Measurements from ENCODE around the gene GDF10.

The GDF10 gene, protein sequence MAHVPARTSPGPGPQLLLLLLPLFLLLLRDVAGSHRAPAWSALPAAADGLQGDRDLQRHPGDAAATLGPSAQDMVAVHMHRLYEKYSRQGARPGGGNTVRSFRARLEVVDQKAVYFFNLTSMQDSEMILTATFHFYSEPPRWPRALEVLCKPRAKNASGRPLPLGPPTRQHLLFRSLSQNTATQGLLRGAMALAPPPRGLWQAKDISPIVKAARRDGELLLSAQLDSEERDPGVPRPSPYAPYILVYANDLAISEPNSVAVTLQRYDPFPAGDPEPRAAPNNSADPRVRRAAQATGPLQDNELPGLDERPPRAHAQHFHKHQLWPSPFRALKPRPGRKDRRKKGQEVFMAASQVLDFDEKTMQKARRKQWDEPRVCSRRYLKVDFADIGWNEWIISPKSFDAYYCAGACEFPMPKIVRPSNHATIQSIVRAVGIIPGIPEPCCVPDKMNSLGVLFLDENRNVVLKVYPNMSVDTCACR

DNA sequence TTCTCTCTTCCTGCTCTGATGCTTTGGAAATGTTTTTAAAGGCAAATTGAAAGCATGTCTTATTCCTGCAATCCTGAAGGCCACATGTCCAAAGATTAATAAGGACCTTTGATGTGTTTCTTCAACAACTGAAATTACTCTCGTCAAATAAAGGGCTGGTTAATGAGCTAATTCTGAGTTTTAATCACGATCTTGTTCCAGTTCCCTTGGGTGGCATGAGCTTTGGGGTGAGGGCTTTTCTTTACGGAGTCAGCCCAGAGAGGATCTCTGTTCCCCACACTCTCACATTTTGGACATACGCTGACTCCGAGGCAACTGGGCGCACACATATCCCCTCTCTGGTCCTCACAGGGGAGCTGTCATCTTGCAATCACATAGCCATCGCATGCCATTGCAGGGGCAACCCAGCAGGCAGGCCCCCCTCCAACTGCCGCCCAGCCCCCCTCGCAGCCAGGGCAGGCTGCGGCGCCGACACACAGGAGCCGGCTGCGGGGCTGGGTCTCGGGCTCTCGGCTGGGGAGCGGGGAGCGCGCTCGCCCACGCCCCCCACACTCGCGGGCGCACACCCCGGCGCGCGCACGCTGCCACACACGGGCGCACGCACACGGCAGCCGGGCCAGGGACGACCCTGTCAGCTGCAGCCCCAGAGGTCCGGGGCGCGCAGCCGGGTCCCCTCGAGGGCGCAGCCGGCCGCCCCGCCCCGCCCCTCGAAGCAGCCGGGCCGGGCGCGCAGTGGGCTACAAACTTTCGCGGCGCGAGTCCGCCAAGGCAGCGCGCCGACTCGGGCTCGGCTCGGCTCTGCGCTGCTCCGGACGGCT is at the start of gene GDF10:
GDF10 (plus strand) TSS at position 587 of the 818 bp plus-strand sequence. CDS start 455 bp downstream, outside the sequence.
- DNase-seq (ENCODE audit: low spot score), result peak; percentile 62

GRCh38 chr10:47252093-47252780 is 47.8 kb upstream of the GDF10 start:
- no peak for DNase-seq (ENCODE audit: low spot score)

- no peak for DNase-seq (ENCODE audit: low spot score)
Observed at GRCh38 chr10:47253030-47253637, 46.9 kb upstream of the GDF10 start.

DNA sequence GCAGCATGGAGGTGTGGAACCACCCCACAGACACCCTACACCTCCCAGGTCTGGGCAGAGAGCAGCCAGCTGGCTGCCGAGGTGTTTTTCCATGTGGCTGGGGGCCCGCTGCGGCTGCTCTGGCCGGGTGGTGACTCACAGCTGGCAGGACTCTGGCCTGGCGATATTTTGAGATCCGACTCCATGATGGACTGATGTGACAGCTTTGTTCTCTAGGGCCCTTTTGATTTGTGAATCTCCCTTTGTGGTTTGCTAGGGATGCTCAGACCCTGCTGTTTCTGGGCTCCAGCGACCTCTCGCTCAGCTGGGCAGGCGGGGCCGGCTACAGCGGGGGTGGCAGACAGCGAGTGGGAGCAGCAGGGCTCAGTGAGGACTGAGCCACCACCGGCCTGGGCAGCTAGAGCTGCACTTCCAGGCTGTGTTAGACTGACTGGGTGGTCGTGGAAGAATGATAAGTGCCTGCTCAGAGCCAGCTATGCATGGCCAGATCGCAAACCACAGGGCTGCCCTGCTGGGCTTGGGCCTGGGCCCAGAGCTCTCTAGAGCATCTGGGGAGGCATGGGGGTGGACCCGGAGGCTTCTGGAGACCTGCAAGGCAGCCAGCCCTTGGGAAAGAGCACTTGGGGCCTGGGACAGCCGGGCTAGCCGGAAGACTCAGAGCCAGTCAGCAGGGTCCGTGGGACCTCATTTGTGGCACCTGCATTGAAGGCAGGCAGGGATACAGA is 46.2 kb upstream of the GDF10 start:
- peak; percentile 40 for DNase-seq (ENCODE audit: low spot score)

DNA sequence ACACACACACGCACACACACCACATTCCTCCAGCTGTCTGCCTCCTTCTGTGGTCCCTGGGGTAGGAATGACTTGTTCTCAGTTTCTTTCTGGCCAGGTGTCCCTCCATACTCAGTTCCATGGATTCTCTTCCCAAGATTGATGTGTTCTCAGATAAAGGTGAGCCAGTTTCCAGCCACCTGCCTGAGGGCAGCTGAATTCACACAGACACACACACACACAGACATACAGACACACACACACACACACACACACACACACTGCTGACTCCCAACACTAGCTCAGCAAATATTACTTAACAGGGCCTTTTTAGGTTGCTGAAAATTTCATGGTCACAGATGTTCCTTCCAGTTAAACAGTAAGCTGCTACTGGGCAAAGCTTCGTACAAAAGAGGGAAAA is 45.4 kb upstream of the GDF10 start:
- DNase-seq (ENCODE audit: low spot score), result peak; percentile 29

DNA sequence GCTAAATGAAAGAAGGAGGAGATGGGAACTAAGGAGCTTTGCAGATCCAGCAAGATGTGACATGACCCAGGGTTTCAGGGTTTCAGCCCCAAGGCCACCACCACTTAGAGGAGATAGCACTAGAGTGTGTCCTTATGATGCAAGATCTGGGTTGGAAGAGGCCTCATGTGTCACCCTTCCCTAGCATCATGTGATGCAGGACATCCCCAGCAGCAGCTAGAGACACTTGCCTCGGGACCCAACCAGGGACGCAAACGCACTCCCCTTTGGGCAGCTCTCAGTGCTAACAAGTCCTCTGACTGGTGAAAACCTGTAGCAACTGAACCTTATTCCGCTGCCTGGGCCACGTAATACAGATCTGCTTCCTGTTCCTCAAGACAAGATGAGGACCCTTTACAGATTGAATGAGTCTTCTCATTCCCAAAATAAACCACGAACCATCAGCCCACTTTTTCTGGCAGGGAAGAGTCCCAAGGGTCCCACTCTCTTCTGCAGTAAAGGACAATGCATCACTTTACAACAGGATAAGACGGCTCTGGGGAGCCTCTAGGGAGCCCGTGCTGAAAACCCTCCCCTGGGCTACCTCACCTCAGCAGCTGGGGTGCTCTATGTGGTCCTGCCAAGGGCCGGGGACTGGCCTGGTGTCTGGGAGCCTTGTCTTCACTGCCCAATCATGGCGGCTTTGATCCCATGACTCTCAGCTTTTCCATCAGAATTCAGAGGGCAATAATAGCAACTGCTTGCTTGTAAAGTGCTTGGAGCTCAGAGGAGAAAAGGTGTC is 44.8 kb upstream of the GDF10 start:
- no peak for DNase-seq (ENCODE audit: low spot score)

DNA sequence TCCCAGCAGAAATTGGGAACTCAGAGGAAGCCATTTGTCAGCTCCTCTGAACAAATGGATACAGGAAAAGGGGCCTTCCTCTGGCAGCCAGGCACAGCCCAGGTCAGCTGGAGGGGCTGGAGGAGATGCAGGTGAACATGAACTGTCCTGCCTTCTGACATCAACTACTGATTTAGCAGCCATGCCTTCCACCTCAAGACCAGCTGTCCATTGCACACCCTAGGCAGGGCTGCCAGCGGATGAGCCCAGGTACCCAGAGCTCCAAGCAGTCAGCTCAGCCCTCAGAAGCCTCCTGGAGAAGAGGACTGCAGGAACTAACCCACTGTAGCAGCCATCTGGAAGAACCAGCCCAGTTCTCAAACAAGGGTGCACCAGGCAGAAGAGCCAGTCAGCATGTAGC is 44.1 kb upstream of the GDF10 start:
- DNase-seq (ENCODE audit: low spot score), result no peak

- DNase-seq (ENCODE audit: low spot score), result no peak
Observed at GRCh38 chr10:47256751-47257336, 43.2 kb upstream of the GDF10 start.

GRCh38 chr10:47257396-47258120 is 42.4 kb upstream of the GDF10 start:
- DNase-seq (ENCODE audit: low spot score), result no peak

- DNase-seq (ENCODE audit: low spot score), result no peak
Observed at GRCh38 chr10:47258921-47259320, 41.1 kb upstream of the GDF10 start.

GRCh38 chr10:47259466-47259865 is 40.5 kb upstream of the GDF10 start:
- no peak for DNase-seq (ENCODE audit: low spot score)

DNA sequence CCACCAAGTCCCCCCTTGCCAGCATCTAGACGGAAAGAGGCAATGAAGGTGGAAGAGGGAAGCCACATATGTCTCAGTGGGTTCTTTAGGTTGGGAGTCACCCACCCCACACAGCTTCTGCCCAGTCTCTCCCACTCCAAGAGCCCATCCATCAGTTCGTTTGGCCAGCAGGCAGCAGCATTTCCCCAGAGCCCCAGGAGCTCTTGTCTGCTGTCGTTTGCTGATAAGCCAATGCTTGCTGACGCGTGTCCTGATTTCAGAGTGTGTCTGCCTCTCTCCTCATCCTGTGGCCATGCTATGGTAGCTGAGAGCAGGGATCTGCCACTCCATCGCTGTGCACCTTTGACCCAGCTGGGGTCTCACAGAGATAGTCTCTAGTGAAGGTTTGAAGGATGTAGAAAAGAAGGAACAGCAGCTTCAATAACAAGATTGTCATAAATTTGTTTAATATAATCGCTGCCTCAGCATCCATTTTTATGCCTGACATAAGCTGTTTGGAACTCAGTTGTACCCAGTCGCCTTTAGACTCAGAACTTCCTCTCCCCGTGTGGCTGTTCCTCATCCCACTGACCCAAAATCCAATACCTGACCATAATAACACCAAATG is 39.4 kb upstream of the GDF10 start:
- DNase-seq (ENCODE audit: low spot score), result peak; percentile 45

DNA sequence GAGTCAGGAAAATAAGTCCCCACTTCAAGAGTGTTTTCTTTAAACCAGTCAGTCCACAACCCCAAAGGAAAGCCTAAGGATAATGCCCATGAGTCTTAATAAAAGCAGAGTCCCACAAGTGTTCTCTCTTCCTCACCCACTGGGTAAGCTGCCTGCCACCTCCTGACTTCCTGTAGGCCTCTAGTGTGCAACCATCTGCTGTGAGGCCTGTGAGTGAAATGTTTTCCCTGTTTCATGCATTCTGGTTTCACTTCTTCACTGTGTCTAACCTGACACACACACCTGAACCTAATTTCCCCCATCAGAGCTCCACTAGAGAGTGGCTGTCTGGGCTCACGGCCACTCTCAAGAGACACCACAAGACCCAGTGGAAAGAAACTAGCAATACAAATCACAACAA is 38.9 kb upstream of the GDF10 start:
- DNase-seq (ENCODE audit: low spot score), result peak; percentile 23

DNA sequence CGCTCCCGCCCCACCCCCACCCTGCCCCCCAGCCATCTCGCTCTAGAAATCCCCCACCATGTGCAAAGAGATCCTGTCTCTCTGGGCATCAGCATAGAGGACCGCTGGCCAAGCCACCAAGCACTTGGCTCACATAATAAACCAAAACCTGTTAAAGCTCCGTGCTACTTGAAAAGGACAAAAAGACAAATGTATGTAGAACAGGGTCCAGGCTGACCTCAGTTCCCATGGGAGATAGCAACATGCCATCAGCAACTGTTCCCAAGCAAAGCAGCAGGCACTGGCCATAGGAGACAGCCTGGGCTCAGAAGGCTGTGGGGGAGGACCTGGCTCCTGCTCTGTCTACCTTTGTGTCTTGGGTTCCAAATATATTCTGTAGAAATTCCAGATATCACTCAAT is 38.4 kb upstream of the GDF10 start:
- no peak for DNase-seq (ENCODE audit: low spot score)

- no peak for DNase-seq (ENCODE audit: low spot score)
Observed at GRCh38 chr10:47262606-47263533, 37.1 kb upstream of the GDF10 start.

DNA sequence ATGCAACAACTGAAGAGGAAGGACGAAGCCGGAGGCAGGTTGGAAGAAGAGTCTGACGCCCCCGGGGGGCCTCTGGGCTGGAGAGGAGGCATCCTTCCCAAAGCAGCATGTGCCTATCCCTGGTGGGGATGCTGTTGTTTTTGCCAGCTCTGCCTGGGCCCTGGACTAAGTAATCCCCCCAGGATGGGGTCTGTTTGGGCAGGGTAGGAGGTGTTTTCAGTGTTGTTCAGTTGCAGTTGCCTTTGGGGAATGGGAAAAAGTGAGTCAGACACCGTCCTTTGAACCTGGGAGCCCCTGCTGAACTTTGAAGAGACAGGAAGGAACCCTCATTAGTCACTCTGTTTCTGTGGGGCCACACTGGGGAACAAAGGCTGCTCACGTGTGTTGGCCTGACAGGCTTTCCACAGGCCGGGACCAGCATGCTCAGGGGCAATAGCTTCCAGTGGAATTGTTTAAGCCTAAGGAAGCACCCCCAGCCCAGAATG is 35.2 kb upstream of the GDF10 start:
- no peak for DNase-seq (ENCODE audit: low spot score)

- DNase-seq (ENCODE audit: low spot score), result no peak
Observed at GRCh38 chr10:47266602-47267001, 33.4 kb upstream of the GDF10 start.

GRCh38 chr10:47268696-47269095 is 31.3 kb upstream of the GDF10 start:
- DNase-seq (ENCODE audit: low spot score), result no peak

All from ecto neural progenitor cell (in vitro differentiated cells).